Endothelial cell (in vitro differentiated cells): ENCODE results near the gene CFAP57. TPM values are rescaled to one million over a fixed set of nuclear protein-coding genes. Genes with fewer than 3 reads are reported as not detected.

Experiments
- DNase-seq: peaks from one replicate; pipeline ENCODE4 v3.0.0; 2021; ENCODE audit warnings: low spot score
- H3K27ac Mint-ChIP-seq: one replicate; pipeline ENCODE4 v1.8.0; 2021; ENCODE audit warnings: mixed read lengths, inconsistent platforms; ENCODE audit not compliant: unreplicated experiment
- H3K27me3 Mint-ChIP-seq: one replicate; pipeline ENCODE4 v1.8.0; 2021; ENCODE audit warnings: mild to moderate bottlenecking, moderate library complexity, mixed read lengths, inconsistent platforms; ENCODE audit not compliant: unreplicated experiment
- H3K36me3 Mint-ChIP-seq: one replicate; pipeline ENCODE4 v1.8.0; 2021; ENCODE audit warnings: mild to moderate bottlenecking, low read depth, mixed read lengths, inconsistent platforms; ENCODE audit not compliant: unreplicated experiment
- H3K4me1 Mint-ChIP-seq: one replicate; pipeline ENCODE4 v1.8.0; 2021; ENCODE audit warnings: mild to moderate bottlenecking, mixed read lengths, inconsistent platforms; ENCODE audit not compliant: unreplicated experiment
- H3K4me3 Mint-ChIP-seq: one replicate; pipeline ENCODE4 v1.8.0; 2021; ENCODE audit warnings: mild to moderate bottlenecking, mixed read lengths, inconsistent platforms; ENCODE audit not compliant: unreplicated experiment
- H3K9me3 Mint-ChIP-seq: one replicate; pipeline ENCODE4 v1.8.0; 2021; ENCODE audit warnings: mixed read lengths, inconsistent platforms; ENCODE audit not compliant: unreplicated experiment
- total RNA-seq: library from RNA; stranded (reverse); fragmentation: NEBNext Ultra II Directional; extraction: Animal tissue kit (Norgen Biotek cat#: 25700); gene quantifications from one replicate; pipeline ENCODE4 v1.2.1, GENCODE V29; 2021; ENCODE audit not compliant: unreplicated experiment
- TF ChIP-seq, protein P1 (sequence below): fragments of 200-600 bp; sonication (generic); IDR thresholded peaks from one replicate; pipeline ENCODE4 v1.5.0; 2021; ENCODE audit warnings: antibody characterized with exemption; ENCODE audit not compliant: unreplicated experiment

Gene CFAP57
- total RNA-seq, 1 donor from 2014 or later, result 0.49 TPM

DNA sequence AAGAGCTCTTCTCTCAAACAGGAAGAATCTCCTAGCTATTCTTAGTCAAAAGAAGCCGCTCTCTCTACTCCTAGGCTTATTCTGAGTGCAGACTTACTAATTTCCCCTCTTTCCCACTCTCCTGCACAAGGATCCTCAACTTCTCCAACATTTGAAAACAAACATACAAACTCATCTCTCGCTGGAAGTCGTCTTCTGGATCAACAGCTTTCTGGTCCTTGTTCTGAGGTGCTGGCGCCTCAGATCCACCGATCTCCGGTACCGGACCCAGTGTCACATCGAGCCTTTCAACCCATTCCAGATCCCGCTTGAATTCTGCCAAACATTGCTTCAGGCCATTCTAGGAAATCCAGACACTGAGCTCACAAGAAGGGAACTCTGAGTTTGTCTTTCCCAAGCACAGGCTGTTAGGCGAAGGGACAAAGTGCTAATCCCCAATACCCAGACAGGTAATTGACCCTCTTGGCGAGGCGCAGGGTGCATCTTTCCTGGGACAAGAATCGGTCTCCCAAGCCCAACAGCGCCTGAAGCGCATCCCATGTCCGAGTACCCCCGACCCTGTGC, 736 bp upstream of the CFAP57 start:
- Mint-ChIP-seq H3K27ac (peak overlapping the region; percentile 96), H3K27me3 (peaks cover 4% of the 10 kb centered on the region), H3K36me3 (peaks cover 42% of the 10 kb centered on the region), H3K4me3 (peak overlapping the region; percentile 97), H3K4me1 (peaks cover 6% of the 10 kb centered on the region), H3K9me3 (no peaks in the 10 kb centered on the region)
- no peak for DNase-seq
- TF ChIP-seq, protein P1, sequence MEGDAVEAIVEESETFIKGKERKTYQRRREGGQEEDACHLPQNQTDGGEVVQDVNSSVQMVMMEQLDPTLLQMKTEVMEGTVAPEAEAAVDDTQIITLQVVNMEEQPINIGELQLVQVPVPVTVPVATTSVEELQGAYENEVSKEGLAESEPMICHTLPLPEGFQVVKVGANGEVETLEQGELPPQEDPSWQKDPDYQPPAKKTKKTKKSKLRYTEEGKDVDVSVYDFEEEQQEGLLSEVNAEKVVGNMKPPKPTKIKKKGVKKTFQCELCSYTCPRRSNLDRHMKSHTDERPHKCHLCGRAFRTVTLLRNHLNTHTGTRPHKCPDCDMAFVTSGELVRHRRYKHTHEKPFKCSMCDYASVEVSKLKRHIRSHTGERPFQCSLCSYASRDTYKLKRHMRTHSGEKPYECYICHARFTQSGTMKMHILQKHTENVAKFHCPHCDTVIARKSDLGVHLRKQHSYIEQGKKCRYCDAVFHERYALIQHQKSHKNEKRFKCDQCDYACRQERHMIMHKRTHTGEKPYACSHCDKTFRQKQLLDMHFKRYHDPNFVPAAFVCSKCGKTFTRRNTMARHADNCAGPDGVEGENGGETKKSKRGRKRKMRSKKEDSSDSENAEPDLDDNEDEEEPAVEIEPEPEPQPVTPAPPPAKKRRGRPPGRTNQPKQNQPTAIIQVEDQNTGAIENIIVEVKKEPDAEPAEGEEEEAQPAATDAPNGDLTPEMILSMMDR, result no peak

DNA sequence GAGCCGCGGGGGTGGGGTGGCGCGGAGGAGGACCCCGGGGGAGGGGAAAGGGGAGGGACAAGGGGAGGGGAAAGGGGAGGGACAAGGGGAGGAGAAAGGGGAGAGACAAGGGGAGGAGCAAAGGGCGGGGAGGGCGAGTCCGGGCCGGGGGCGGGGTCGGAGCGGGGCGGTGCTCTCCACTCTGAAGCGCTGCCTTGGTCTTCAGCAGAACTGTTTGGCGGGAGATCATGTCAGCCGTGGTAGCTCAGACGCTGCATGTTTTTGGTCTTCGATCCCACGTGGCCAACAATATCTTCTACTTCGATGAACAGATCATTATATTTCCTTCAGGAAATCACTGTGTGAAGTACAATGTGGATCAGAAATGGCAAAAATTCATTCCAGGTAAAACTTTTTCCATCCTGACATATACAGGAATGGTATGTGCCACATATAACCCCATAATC, 420 bp downstream of the CFAP57 start:
- H3K27me3 Mint-ChIP-seq, result peaks cover 2% of the 10 kb centered on the region
- TF ChIP-seq, protein P1, result no peak
- peak; percentile 78 for DNase-seq
- peaks cover 33% of the 10 kb centered on the region for H3K36me3 Mint-ChIP-seq
- H3K27ac Mint-ChIP-seq, result peak overlapping the region; percentile 96
- H3K4me3 Mint-ChIP-seq, result peak overlapping the region; percentile 97
- no peaks in the 10 kb centered on the region for H3K9me3 Mint-ChIP-seq
- peaks cover 6% of the 10 kb centered on the region for H3K4me1 Mint-ChIP-seq

DNA sequence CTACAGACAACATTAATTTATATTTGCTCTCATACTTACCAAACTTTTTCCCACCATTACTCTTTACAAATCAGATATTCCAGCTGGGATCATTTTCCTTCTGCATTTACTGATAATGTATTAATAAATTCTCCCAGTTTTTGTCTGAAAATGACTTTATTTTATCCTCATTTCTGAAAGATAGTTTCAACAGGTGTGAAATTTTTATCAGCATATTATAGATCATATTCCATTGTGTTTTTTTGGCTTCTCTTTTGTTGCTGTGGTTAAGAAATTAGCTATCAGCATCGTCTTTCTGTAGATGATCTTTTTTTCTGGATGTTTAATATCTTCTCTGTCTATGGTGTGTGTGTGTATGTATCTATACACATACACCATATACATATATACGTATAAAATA, 2.7 kb downstream of the CFAP57 start:
- peaks cover 2% of the 10 kb centered on the region for H3K27me3 Mint-ChIP-seq
- no peaks in the 10 kb centered on the region for H3K9me3 Mint-ChIP-seq
- H3K4me1 Mint-ChIP-seq, result peaks cover 6% of the 10 kb centered on the region
- DNase-seq, result no peak
- peaks cover 15% of the 10 kb centered on the region for H3K36me3 Mint-ChIP-seq
- H3K4me3 Mint-ChIP-seq, result no peak overlapping the region
- H3K27ac Mint-ChIP-seq, result no peak overlapping the region
- TF ChIP-seq, protein P1, result no peak

DNA sequence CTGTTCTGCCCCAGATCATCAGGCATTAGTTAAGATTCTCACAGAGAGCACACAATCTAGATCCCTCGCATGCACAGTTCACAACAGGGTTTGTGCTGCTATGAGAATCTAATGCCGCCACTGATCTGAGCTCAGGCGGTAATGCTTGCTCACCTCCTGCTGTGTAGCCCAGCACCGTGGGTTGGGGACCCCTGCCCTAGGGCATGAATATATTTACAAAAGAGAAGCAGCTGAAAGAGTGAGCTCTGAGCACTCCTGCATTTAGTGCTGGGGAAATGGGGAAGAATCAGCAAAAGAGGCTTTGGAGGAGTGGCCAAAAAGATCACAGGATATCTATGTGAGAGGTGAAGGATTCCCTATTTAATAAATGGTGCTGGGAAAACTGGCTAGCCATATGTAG, 5.6 kb downstream of the CFAP57 start:
- no peaks in the 10 kb centered on the region for H3K9me3 Mint-ChIP-seq
- H3K27me3 Mint-ChIP-seq, result peaks cover 1% of the 10 kb centered on the region
- H3K27ac Mint-ChIP-seq, result no peak overlapping the region
- TF ChIP-seq, protein P1, result no peak
- no peak for DNase-seq
- H3K4me1 Mint-ChIP-seq, result no peaks in the 10 kb centered on the region
- no peaks in the 10 kb centered on the region for H3K36me3 Mint-ChIP-seq
- H3K4me3 Mint-ChIP-seq, result no peak overlapping the region

DNA sequence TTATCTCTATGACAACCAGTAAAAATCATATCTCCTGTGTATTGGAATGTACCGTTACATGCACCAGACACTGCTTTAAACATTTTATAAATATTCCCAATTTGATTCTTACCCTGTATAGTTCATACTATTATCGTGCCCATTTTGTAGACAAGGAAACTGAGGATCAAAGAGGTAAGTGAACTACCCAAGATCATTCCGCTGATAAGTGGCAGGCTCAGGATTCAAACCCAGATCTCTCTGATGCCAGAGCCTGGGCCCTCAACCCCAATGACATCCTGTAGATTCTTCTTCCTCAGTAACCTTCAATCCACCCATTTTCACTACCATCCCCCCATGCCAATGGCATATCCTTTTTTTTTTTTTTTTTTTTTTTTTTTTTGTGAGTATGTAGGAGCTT, 12.3 kb downstream of the CFAP57 start:
- peaks cover 5% of the 10 kb centered on the region for H3K4me1 Mint-ChIP-seq
- peaks cover 1% of the 10 kb centered on the region for H3K27me3 Mint-ChIP-seq
- H3K27ac Mint-ChIP-seq, result no peak overlapping the region
- H3K36me3 Mint-ChIP-seq, result no peaks in the 10 kb centered on the region
- H3K9me3 Mint-ChIP-seq, result no peaks in the 10 kb centered on the region
- no peak overlapping the region for H3K4me3 Mint-ChIP-seq
- TF ChIP-seq, protein P1, result no peak
- no peak for DNase-seq
